Vagina (tissue), 2 donors: ENCODE data around the gene PRR29. TPM values are rescaled to one million over a fixed set of nuclear protein-coding genes. Genes with fewer than 3 reads are reported as not detected.

Source experiments
- DNase-seq, 2 donors: peaks; one replicate each; pipeline ENCODE4 v3.0.0-alpha.2; 2017; ENCODE audit errors: extremely low spot score in 2 of 2
- H3K27ac ChIP-seq: fragments of 200-600 bp; sonication (generic); one replicate; pipeline ENCODE4 v1.5.1; 2019
- H3K27me3 ChIP-seq: fragments of 200-600 bp; sonication (generic); one replicate; pipeline ENCODE4 v1.5.1; 2019
- H3K36me3 ChIP-seq, 2 donors: fragments of 200-600 bp; sonication (generic); one replicate each; pipeline ENCODE4 v1.5.1; 2017 to 2019
- H3K4me1 ChIP-seq: fragments of 200-600 bp; sonication (generic); one replicate; pipeline ENCODE4 v1.5.1; 2019
- H3K4me3 ChIP-seq, 2 donors: fragments of 200-600 bp; sonication (generic); 1 replicate in 1 of 2; 2 replicates in 1 of 2; pipeline ENCODE4 v1.5.1; 2016 to 2019
- H3K9me3 ChIP-seq: fragments of 200-600 bp; sonication (generic); one replicate; pipeline ENCODE4 v1.5.1; 2019
- POLR2A ChIP-seq, 2 donors: fragments of 450-650 bp; IDR thresholded peaks; one replicate each; pipeline ENCODE4 v1.6.1; 2017; ENCODE audit warnings: antibody characterized with exemption in 2 of 2, mild to moderate bottlenecking in 2 of 2, moderate library complexity in 2 of 2
- POLR2AphosphoS5 ChIP-seq, 2 donors: sonication (generic); formaldehyde crosslinking; IDR thresholded peaks; one replicate each; pipeline ENCODE4 v1.9.0; 2017; ENCODE audit warnings: antibody characterized with exemption in 2 of 2, mild to moderate bottlenecking in 2 of 2, low read depth in 1 of 2; ENCODE audit not compliant: insufficient read depth in 1 of 2
- intact Hi-C: fragments of 100-400 bp; cut with DNase I; formaldehyde crosslinking; loops from one replicate; pipeline ENCODE4 v1.15.1; 2023
- total RNA-seq: library from RNA; depleted of rRNA; stranded (reverse); fragments of >200 nt; gene quantifications from one replicate; pipeline ENCODE4 v1.2.3, GENCODE V29; 2016
- TF ChIP-seq, protein P1 (sequence below), 3 experiments: fragments of 450-650 bp in 2 of 3; fragments of 200-600 bp in 1 of 3; sonication (generic) in 1 of 3; IDR thresholded peaks; one replicate each; pipeline ENCODE4 v1.5.1; 2017 to 2019; ENCODE audit warnings: antibody characterized with exemption in 3 of 3, mild to moderate bottlenecking in 2 of 3, moderate library complexity in 2 of 3

Gene PRR29
- total RNA-seq, 1 donor from 2014 or later, result not detected

GRCh38 chr17:63983320-63983719 is 14.8 kb upstream of the PRR29 start:
- Histone ChIP-seq H3K4me1 (peaks cover 40% of the 10 kb centered on the region), H3K27ac (peak overlapping the region; percentile 88), H3K27me3 (no peaks in the 10 kb centered on the region), H3K4me3 (no peak overlapping the region), H3K9me3 (no peaks in the 10 kb centered on the region), H3K36me3 (no peaks in the 10 kb centered on the region)
- TF ChIP-seq POLR2AphosphoS5 (IDR thresholded peaks at IDR 0.05; ENCODE audit: insufficient read depth in 1 of 2, low read depth in 1 of 2) (no peak), POLR2A (IDR thresholded peaks at IDR 0.05) (no peak)
- TF ChIP-seq, protein P1, sequence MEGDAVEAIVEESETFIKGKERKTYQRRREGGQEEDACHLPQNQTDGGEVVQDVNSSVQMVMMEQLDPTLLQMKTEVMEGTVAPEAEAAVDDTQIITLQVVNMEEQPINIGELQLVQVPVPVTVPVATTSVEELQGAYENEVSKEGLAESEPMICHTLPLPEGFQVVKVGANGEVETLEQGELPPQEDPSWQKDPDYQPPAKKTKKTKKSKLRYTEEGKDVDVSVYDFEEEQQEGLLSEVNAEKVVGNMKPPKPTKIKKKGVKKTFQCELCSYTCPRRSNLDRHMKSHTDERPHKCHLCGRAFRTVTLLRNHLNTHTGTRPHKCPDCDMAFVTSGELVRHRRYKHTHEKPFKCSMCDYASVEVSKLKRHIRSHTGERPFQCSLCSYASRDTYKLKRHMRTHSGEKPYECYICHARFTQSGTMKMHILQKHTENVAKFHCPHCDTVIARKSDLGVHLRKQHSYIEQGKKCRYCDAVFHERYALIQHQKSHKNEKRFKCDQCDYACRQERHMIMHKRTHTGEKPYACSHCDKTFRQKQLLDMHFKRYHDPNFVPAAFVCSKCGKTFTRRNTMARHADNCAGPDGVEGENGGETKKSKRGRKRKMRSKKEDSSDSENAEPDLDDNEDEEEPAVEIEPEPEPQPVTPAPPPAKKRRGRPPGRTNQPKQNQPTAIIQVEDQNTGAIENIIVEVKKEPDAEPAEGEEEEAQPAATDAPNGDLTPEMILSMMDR (IDR thresholded peaks at IDR 0.05), result no peak
- intact Hi-C loops, result no loop called here
- DNase-seq, result no peak

DNA sequence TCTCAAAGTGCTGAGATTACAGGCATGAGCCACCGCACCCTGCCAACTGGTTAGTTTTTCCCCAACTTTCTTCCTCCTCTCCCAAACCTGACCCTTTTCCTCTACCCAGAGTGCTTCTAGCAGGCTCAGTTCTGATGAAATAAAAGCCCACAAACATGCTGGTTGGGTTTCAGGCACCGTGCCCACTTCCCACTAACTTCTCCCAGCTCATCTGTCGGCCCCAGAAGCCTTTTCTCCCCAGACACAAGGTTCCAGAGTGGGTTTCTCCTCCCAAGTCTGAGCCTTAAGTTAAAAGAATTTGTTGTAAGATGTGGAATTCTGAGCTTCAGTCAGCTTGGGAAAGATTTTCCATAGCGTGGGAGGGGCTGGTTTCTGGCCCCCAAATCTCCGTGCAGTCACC is 13.9 kb upstream of the PRR29 start:
- Histone ChIP-seq H3K4me3 (no peak overlapping the region), H3K27ac (peak overlapping the region; percentile 88), H3K4me1 (peaks cover 40% of the 10 kb centered on the region), H3K36me3 (no peaks in the 10 kb centered on the region), H3K27me3 (no peaks in the 10 kb centered on the region), H3K9me3 (no peaks in the 10 kb centered on the region)
- DNase-seq, result no peak
- TF ChIP-seq POLR2A (IDR thresholded peaks at IDR 0.05), result no peak
- TF ChIP-seq, protein P1 (IDR thresholded peaks at IDR 0.05), result no peak
- TF ChIP-seq POLR2AphosphoS5 (IDR thresholded peaks at IDR 0.05; ENCODE audit: insufficient read depth in 1 of 2, low read depth in 1 of 2), result no peak
- intact Hi-C loops, result no loop called here

DNA sequence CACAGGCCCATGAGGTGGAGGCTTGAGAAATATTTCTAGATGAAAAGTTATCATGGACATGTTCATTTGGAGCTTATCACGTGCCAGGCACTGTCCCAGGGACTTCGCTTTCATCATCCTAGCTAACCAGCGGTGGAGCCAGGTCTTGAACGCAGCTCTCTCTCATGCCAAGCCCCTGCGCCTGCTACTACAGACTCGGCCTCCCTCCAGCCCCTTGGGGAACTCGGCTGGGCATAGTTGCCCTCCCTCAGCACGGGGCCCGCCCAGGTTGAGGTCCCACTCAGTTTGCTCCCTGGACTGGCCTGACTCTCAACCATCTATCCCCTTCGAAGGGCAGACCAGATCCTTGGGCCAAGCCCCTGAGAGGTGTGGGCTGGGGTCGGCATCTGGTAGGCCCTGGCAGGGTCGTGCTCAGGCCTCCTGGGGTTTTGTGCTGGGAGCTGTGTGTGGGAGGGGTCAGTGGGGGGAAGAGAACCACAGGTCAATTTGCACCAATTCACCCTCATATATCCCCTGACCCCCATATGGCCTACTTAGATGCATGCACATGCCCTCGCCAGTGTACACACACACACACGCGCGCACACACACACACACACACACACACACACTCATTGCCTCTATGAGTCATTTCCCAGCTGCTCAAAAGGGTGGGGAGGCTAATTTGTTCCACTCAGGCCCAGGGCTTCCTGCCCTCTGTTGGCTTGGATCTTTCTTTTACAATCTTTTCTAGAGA is 13.3 kb upstream of the PRR29 start:
- Histone ChIP-seq H3K27ac (peak overlapping the region; percentile 88), H3K27me3 (no peaks in the 10 kb centered on the region), H3K9me3 (no peaks in the 10 kb centered on the region), H3K4me1 (peaks cover 40% of the 10 kb centered on the region), H3K36me3 (no peaks in the 10 kb centered on the region), H3K4me3 (no peak overlapping the region)
- DNase-seq, result no peak
- no peak for TF ChIP-seq POLR2A (IDR thresholded peaks at IDR 0.05)
- peak; percentile 42 to 67 for TF ChIP-seq POLR2AphosphoS5 (IDR thresholded peaks at IDR 0.05; ENCODE audit: insufficient read depth in 1 of 2, low read depth in 1 of 2)
- intact Hi-C loops, result no loop called here

DNA sequence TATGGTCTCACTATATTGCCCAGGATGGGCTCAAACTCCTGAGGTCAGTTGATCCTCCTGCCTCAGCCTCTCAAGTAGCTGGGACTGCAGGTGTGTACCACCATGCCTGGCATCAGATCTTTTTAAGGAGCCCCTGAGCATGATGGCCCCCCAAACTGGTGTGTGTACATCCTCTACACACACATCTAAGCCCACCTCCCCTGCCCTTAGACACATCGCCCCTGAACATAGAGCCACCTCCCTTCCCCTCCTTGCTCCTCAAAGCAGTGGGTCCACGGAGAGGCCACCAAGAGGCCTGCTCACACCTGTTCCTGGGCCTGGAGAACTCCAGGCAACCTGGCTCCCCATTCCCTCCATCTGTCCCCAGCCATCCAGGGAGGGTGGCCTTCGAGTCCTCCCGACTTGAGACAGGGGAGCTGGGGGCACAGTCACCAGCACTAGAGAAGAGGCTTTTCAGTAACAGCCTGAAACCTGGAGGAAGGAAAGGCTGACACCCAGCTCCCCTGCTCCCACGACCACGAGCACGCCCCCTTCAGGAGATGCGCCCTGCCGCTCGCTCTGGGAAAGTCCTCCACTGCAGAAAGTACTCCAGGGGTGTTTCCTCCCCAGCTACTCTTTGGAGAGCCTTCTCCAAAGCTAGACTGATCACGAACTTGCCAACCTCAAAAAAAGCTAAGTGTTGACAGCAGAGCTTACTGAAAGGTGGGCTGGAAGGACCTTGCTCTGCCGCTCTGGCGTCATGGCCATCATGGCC is 12.6 kb upstream of the PRR29 start:
- TF ChIP-seq POLR2AphosphoS5 (IDR thresholded peaks at IDR 0.05; ENCODE audit: insufficient read depth in 1 of 2, low read depth in 1 of 2) (no peak), POLR2A (IDR thresholded peaks at IDR 0.05) (no peak)
- TF ChIP-seq, protein P1 (IDR thresholded peaks at IDR 0.05), result no peak
- no peaks in the 10 kb centered on the region for H3K27me3 ChIP-seq
- peaks cover 38% of the 10 kb centered on the region for H3K4me1 ChIP-seq
- H3K4me3 ChIP-seq, result no peak overlapping the region
- peak overlapping the region; percentile 88 for H3K27ac ChIP-seq
- intact Hi-C loops, result no loop called here
- no peaks in the 10 kb centered on the region for H3K36me3 ChIP-seq
- DNase-seq, result no peak
- H3K9me3 ChIP-seq, result no peaks in the 10 kb centered on the region

GRCh38 chr17:63986821-63987220 is 11.3 kb upstream of the PRR29 start:
- no peak overlapping the region for H3K27ac ChIP-seq
- intact Hi-C loops, result no loop called here

More at GRCh38 chr17:63986821-63987220, 11.3 kb upstream of the PRR29 start:
- DNase-seq, result no peak
- Histone ChIP-seq H3K27me3 (no peaks in the 10 kb centered on the region), H3K4me1 (peaks cover 40% of the 10 kb centered on the region), H3K9me3 (no peaks in the 10 kb centered on the region), H3K36me3 (no peaks in the 10 kb centered on the region), H3K4me3 (no peak overlapping the region)
- TF ChIP-seq, protein P1 (IDR thresholded peaks at IDR 0.05), result no peak
- TF ChIP-seq POLR2A (IDR thresholded peaks at IDR 0.05) (no peak), POLR2AphosphoS5 (IDR thresholded peaks at IDR 0.05; ENCODE audit: insufficient read depth in 1 of 2, low read depth in 1 of 2) (no peak)
